HG02870 (cell line): ENCODE results near the gene DNAJB14.

Source experiments
- ATAC-seq: cut with Tn5 transposase; IDR thresholded peaks from one replicate; pipeline ENCODE4 v1.9.1; 2021; ENCODE audit warnings: mild to moderate bottlenecking, moderate library complexity; ENCODE audit not compliant: unreplicated experiment

The DNAJB14 gene

GRCh38 chr4:99945718-99946355 lies 581 bp downstream of the DNAJB14 start:
- ATAC-seq = peak; percentile 1

- ATAC-seq = no peak
These were observed 2.4 kb downstream of the DNAJB14 start for GRCh38 chr4:99943904-99944437.

GRCh38 chr4:99938243-99938753 lies 8.1 kb downstream of the DNAJB14 start:
- ATAC-seq = no peak

- ATAC-seq = no peak
These were observed 11.5 kb downstream of the DNAJB14 start for GRCh38 chr4:99934891-99935290.

GRCh38 chr4:99927566-99927965 lies 18.9 kb downstream of the DNAJB14 start:
- ATAC-seq = no peak

GRCh38 chr4:99921174-99921573 lies 25.2 kb downstream of the DNAJB14 start:
- no peak for ATAC-seq

- no peak for ATAC-seq
These were observed 27.8 kb downstream of the DNAJB14 start for GRCh38 chr4:99918656-99919055.

GRCh38 chr4:99917575-99917974 lies 28.8 kb downstream of the DNAJB14 start:
- no peak for ATAC-seq

GRCh38 chr4:99915449-99915848 lies 31.0 kb downstream of the DNAJB14 start:
- ATAC-seq = no peak

- no peak for ATAC-seq
These were observed 51.4 kb downstream of the DNAJB14 start for GRCh38 chr4:99894998-99895397.

GRCh38 chr4:99894161-99894997 lies 52.0 kb downstream of the DNAJB14 start, which contains the start of gene LAMTOR3:
LAMTOR3 (minus strand) TSS chr4:99894427; CDS start chr4:99893963, 464 bp downstream.
- ATAC-seq = peak; percentile 100

GRCh38 chr4:99893839-99894160 lies 52.6 kb downstream of the DNAJB14 start:
- no peak for ATAC-seq

- ATAC-seq = no peak
These were observed 53.4 kb downstream of the DNAJB14 start for GRCh38 chr4:99893029-99893428.

- ATAC-seq = no peak
These were observed 55.1 kb downstream of the DNAJB14 start for GRCh38 chr4:99891351-99891750.

- ATAC-seq = no peak
These were observed 58.6 kb downstream of the DNAJB14 start for GRCh38 chr4:99887837-99888236.

- ATAC-seq = no peak
These were observed 60.3 kb downstream of the DNAJB14 start for GRCh38 chr4:99886146-99886545.

GRCh38 chr4:99885687-99886086 lies 60.7 kb downstream of the DNAJB14 start:
- no peak for ATAC-seq

GRCh38 chr4:99885063-99885664 lies 61.3 kb downstream of the DNAJB14 start:
- no peak for ATAC-seq

- no peak for ATAC-seq
These were observed 67.0 kb downstream of the DNAJB14 start for GRCh38 chr4:99879458-99879857.

GRCh38 chr4:99878604-99879003 lies 67.8 kb downstream of the DNAJB14 start:
- no peak for ATAC-seq

- no peak for ATAC-seq
These were observed 69.5 kb downstream of the DNAJB14 start for GRCh38 chr4:99876946-99877345.
